ENCODE results near the gene SLC25A22.

The SLC25A22 gene

GRCh38 chr11:771617-772204, 26.4 kb downstream of the SLC25A22 start:
- peaks cover 17% of the 10 kb centered on the region; the same call in 1 of the 2 replicates for H3K36me3 ChIP-seq (ENCODE audit: insufficient read depth, low read length)

GRCh38 chr11:770642-771616, 27.2 kb downstream of the SLC25A22 start:
- Histone ChIP-seq H3K9me2 (replicated peaks; ENCODE audit: low read depth, low read length) (no peaks in the 10 kb centered on the region), H2AFZ (ENCODE audit: low read length) (no peak overlapping the region), H3F3A (ENCODE audit: low read depth) (no peaks in the 10 kb centered on the region), H3K79me2 (ENCODE audit: insufficient read depth, low read length) (peaks cover 36% of the 10 kb centered on the region), H3K4me3 (ENCODE audit: low read length, poor library complexity, severe bottlenecking) (no peak overlapping the region), H4K20me1 (ENCODE audit: insufficient read depth, low read length, poor library complexity, severe bottlenecking) (peaks cover 26% of the 10 kb centered on the region), H3K36me3 (ENCODE audit: insufficient read depth, low read length) (peaks cover 21% of the 10 kb centered on the region; the same call in 1 of the 2 replicates), H3K4me2 (ENCODE audit: low read depth, low read length, poor library complexity, severe bottlenecking) (no peak overlapping the region), H3K9me3 (ENCODE audit: insufficient read depth, low read depth, low read length) (no peaks in the 10 kb centered on the region), H3K9ac (ENCODE audit: low read depth, low read length, poor library complexity, severe bottlenecking) (no peak overlapping the region), H3K27me3 (ENCODE audit: insufficient read depth, low read length, poor library complexity, severe bottlenecking) (no peaks in the 10 kb centered on the region), H3K4me1 (ENCODE audit: insufficient read depth, low read length, poor library complexity, severe bottlenecking) (peaks cover 14% of the 10 kb centered on the region)
- no peak for TF ChIP-seq EZH2phosphoT487 (IDR thresholded peaks at IDR 0.05; ENCODE audit: borderline replicate concordance)
- TF ChIP-seq CTCF (conservative IDR thresholded peaks at IDR 0.05; ENCODE audit: low read length): no peak

More at GRCh38 chr11:771617-772204, 26.4 kb downstream of the SLC25A22 start:
- TF ChIP-seq EZH2phosphoT487 (IDR thresholded peaks at IDR 0.05; ENCODE audit: borderline replicate concordance) (no peak), CTCF (conservative IDR thresholded peaks at IDR 0.05; ENCODE audit: low read length) (no peak)
- H3K27me3 ChIP-seq (ENCODE audit: insufficient read depth, low read length, poor library complexity, severe bottlenecking): no peaks in the 10 kb centered on the region
- H2AFZ ChIP-seq (ENCODE audit: low read length): no peak overlapping the region
- peaks cover 14% of the 10 kb centered on the region for H3K4me1 ChIP-seq (ENCODE audit: insufficient read depth, low read length, poor library complexity, severe bottlenecking)
- no peak overlapping the region for H3K4me2 ChIP-seq (ENCODE audit: low read depth, low read length, poor library complexity, severe bottlenecking)
- no peaks in the 10 kb centered on the region for H3K9me2 ChIP-seq (replicated peaks; ENCODE audit: low read depth, low read length)
- no peak overlapping the region for H3K4me3 ChIP-seq (ENCODE audit: low read length, poor library complexity, severe bottlenecking)
- H3K9me3 ChIP-seq (ENCODE audit: insufficient read depth, low read depth, low read length): no peaks in the 10 kb centered on the region
- no peaks in the 10 kb centered on the region for H3F3A ChIP-seq (ENCODE audit: low read depth)
- H3K9ac ChIP-seq (ENCODE audit: low read depth, low read length, poor library complexity, severe bottlenecking): no peak overlapping the region
- H4K20me1 ChIP-seq (ENCODE audit: insufficient read depth, low read length, poor library complexity, severe bottlenecking): peaks cover 34% of the 10 kb centered on the region
- H3K79me2 ChIP-seq (ENCODE audit: insufficient read depth, low read length): peaks cover 44% of the 10 kb centered on the region

GRCh38 chr11:769887-770641, 28.0 kb downstream of the SLC25A22 start:
- Histone ChIP-seq H3K4me1 (ENCODE audit: insufficient read depth, low read length, poor library complexity, severe bottlenecking) (peaks cover 7% of the 10 kb centered on the region), H3K27me3 (ENCODE audit: insufficient read depth, low read length, poor library complexity, severe bottlenecking) (no peaks in the 10 kb centered on the region), H3K9ac (ENCODE audit: low read depth, low read length, poor library complexity, severe bottlenecking) (no peak overlapping the region), H3F3A (ENCODE audit: low read depth) (no peaks in the 10 kb centered on the region), H3K79me2 (ENCODE audit: insufficient read depth, low read length) (peaks cover 27% of the 10 kb centered on the region), H2AFZ (ENCODE audit: low read length) (no peak overlapping the region), H4K20me1 (ENCODE audit: insufficient read depth, low read length, poor library complexity, severe bottlenecking) (peaks cover 17% of the 10 kb centered on the region), H3K36me3 (ENCODE audit: insufficient read depth, low read length) (peaks cover 24% of the 10 kb centered on the region; the same call in 1 of the 2 replicates), H3K4me3 (ENCODE audit: low read length, poor library complexity, severe bottlenecking) (no peak overlapping the region), H3K4me2 (ENCODE audit: low read depth, low read length, poor library complexity, severe bottlenecking) (no peak overlapping the region), H3K9me2 (replicated peaks; ENCODE audit: low read depth, low read length) (no peaks in the 10 kb centered on the region), H3K9me3 (ENCODE audit: insufficient read depth, low read depth, low read length) (no peaks in the 10 kb centered on the region)
- TF ChIP-seq CTCF (conservative IDR thresholded peaks at IDR 0.05; ENCODE audit: low read length) (no peak), EZH2phosphoT487 (IDR thresholded peaks at IDR 0.05; ENCODE audit: borderline replicate concordance) (no peak)

Data from Loucy (cell line).